GM21367 (cell line): ENCODE results near the gene LTBP1.

Experiments
- ATAC-seq: cut with Tn5 transposase; IDR thresholded peaks from one replicate; pipeline ENCODE4 v1.9.1; 2021; ENCODE audit not compliant: unreplicated experiment

The LTBP1 gene

DNA sequence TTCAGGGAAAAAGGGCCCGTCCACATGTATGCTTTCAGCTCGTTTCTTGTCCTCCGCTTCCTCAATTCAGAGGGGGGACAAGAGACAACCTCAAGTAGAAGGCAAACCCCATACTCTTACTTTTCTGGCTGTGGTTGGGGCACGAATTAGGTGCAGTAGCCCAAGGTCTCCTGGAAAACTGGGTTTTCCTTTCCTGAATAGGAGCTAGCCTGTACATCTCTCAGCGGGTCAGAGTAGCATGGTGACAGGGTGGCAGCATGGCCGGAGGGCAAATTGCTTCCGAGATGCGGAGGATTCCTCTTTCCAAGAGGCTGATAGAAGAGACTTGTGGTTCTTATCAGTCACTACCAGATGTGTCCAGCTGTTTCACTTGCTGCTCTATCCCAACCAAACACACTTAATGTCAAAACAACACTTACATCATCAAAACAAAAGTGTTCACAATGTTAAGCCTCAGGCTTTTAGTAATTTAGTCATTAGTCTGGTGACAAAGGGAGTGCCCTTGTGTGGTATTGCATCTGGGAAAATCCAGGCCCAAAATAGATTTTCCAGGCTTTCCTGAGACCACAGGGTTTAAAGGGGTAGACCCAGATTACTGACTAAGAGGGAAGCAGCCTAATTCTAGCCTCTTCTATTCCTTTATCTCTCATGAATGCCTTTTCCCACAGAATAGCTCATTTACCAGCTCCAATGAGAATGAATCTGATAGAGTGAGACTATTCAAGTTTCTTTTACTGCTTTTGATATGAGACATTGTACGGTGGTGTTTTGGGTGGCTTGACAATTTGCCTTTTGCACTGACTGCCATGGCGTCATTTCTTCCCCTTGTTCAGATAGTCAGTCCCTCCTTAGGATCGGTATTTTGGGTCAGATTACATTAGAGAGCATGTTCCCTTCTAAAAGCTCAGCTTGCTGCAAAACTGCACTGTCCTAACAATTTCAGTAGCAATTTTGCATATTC, 162.0 kb downstream of the LTBP1 start:
- no peak for ATAC-seq

- no peak for ATAC-seq
These were observed 163.7 kb downstream of the LTBP1 start for GRCh38 chr2:33110461-33110860.

DNA sequence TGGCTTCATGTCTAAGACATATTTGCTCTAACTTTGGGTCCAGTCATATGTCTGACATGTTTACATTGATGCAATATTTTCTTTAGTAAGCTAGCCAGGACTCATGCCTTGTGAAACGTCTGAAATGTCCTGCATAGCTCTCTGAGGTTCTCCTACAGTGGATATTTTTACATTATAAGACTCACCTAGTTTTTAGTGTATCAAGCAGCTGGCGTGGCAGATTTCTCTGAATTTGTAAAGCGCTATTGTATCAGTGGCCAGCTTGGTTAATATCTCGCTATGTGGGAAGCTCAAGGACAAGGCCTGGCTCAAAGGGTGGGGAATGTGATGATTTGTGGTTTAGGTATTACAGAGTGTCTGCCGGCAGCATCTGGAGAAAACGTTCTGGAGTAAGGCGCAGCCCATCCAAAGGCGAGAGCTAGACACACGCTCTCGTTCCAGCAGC, 164.3 kb downstream of the LTBP1 start:
- no peak for ATAC-seq

- no peak for ATAC-seq
These were observed 168.4 kb downstream of the LTBP1 start for GRCh38 chr2:33115196-33115595.

DNA sequence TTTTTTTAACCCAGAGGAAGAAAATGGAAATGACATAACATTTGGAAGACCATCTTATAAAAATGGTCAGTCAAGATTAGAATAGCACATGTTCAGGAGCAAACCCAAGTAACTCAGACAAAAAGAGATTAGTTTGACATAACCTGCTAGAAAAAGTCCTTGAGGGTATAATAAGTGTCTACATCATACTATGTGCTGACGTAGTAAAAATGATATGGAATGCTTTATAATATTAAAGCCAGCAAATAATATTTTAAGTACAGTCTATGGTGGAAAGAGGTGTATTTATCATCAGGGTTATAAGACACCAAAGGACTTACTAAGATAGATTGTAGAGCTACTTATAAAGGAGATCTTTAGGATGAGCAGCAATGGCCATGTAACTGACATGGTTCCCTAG, 169.0 kb downstream of the LTBP1 start:
- ATAC-seq, result no peak

GRCh38 chr2:33116799-33117198, 170.0 kb downstream of the LTBP1 start:
- no peak for ATAC-seq

GRCh38 chr2:33118651-33119050, 171.9 kb downstream of the LTBP1 start:
- ATAC-seq, result no peak

- ATAC-seq, result no peak
These were observed 174.7 kb downstream of the LTBP1 start for GRCh38 chr2:33121416-33121815.

DNA sequence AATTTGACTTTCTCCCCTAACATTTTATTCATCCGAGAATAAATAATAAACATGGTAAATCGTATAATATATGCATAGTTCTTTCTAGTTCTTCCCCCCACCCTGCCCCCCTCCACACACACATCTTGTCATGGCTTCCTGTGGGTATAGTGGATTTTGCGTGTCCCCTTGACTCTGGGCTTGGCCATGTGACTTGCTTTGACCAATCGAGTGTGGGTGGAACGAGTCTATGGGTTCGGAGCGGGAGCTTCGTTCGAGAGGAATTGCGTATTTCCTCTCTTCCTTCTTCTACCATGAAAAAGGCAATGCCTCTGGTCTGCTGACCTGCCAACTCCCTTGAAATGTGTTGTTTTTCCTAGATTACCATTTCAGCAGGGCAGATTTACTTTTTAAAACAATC, 175.2 kb downstream of the LTBP1 start:
- ATAC-seq, result no peak

- no peak for ATAC-seq
These were observed 176.0 kb downstream of the LTBP1 start for GRCh38 chr2:33122726-33123125.

DNA sequence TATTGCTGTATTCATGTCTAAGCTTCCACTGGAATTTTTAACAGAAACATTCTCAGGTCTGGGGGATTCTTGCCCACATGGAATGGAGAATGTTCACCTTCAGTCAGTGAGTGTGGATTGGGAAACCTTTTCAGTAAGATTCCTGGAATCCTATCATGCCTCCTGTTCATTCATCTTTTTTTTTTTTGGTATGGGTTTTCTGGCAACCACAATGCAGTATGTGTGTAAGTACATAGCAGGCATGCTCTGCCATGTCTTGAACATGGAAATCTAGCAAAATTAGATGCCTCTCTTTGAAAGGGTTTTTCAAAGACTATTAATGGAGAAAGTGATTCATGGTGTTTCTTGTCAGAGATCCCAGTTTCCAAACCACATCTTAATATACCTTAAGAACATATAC, 176.5 kb downstream of the LTBP1 start:
- no peak for ATAC-seq

DNA sequence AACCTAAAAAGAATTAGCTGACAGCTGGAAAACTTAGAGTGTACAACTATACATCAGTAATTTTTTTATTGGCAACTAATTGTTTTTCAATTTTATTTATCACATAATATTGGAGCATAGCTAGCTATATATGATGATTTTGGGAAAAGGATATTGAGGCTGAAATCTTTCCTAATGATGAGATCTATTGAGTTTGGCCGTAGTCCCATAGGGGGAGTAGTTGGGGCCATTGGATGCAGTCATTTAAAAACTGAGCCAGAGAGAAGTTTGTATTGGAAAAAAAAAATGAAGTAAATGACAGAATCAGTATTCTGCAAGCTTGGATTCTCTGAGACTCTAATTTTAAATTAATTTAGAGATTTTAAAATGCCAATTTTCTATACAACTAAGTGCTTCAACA, 179.8 kb downstream of the LTBP1 start:
- ATAC-seq, result no peak

DNA sequence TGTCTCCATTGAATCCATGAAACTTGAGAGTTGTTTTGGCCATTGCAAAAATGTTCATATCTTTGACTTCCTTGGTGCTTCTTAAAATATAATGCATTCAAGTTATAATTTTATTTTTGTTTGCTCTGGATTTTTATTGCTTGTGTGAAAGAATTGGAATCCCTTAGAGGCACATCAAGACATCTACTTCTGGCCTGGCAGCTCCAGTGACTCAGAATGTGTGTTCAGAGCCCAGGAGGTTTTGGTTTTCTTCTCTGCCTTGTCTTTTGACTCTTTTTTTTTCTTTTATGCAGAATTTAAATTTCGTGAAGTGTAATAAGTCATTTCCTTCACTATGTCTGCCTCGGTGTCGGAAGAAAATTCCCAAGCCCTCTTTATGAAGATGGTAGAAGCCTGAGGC, 180.2 kb downstream of the LTBP1 start:
- no peak for ATAC-seq

GRCh38 chr2:33129263-33130053, 182.7 kb downstream of the LTBP1 start:
- no peak for ATAC-seq

DNA sequence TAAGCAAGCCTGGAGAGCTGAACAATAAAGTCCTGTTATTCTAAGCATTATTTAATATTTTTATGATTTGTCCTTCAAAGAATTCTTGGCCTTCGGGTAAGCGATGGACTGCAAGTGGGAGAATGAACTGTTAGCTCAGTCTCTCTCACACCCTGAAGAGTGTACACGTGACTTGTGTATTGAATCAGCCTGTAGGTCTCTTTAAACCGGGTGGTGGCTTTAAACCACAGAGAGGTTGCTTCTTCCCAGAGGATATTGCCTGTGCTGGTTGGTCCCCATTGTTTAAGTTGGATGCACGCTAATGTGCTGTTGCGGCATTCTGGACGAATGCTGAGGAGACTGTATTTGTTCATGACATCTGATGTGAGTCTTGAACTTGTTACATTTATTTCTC, 183.3 kb downstream of the LTBP1 start:
- no peak for ATAC-seq

DNA sequence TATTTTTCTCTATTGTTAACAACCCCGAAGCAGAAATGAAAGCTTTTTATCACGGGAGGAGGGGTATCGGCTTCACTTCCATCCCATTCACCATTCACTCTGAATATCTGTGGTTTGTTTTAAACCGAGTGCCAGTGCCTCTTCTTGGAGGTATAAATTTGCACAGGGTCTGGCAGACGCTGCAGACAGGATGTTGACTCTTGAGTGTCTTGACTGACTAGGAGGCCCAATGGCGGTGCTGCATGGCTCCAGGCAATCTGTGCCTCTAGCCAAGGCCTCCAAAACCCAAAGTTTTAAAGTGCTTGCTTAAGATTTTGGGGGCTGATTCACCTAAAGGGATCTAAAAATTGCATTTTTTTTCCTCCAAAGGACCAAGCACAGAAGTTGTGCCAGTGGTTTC, 183.8 kb downstream of the LTBP1 start:
- no peak for ATAC-seq

GRCh38 chr2:33131111-33131510, 184.4 kb downstream of the LTBP1 start:
- ATAC-seq, result no peak

- no peak for ATAC-seq
These were observed 185.0 kb downstream of the LTBP1 start for GRCh38 chr2:33131749-33132148.

GRCh38 chr2:33133454-33133952, 186.8 kb downstream of the LTBP1 start:
- ATAC-seq, result no peak

GRCh38 chr2:33134086-33134771, 187.5 kb downstream of the LTBP1 start:
- no peak for ATAC-seq
